EH (cell line): ENCODE data around the gene SAMD9.
"Not testable (repeated sequence)": the region's sequence is repeated elsewhere in the genome, so short reads cannot be mapped to it uniquely, and the experiment has no call there.

ENCODE experiments used
- DNase-seq: peaks from one replicate; pipeline ENCODE4 v3.0.0-alpha.2; 2015; ENCODE audit warnings: low read depth

The SAMD9 gene

GRCh38 chr7:93117852-93118530 lies at the start of gene SAMD9:
SAMD9 (minus strand) TSS chr7:93117979; CDS start chr7:93106097, 11,882 bp downstream.
- peak; percentile 87 for DNase-seq

GRCh38 chr7:93165447-93165846 lies 47.7 kb upstream of the SAMD9 start:
- DNase-seq, result no peak

- no peak for DNase-seq
Observed at GRCh38 chr7:93164766-93165165, 47.0 kb upstream of the SAMD9 start.

- DNase-seq, result peak; percentile 26
Observed at GRCh38 chr7:93161181-93161762, 43.5 kb upstream of the SAMD9 start.

GRCh38 chr7:93160410-93160809 lies 42.6 kb upstream of the SAMD9 start:
- peak; percentile 80 for DNase-seq

GRCh38 chr7:93159490-93159889 lies 41.7 kb upstream of the SAMD9 start:
- DNase-seq, result peak; percentile 79

- peak; percentile 75 for DNase-seq
Observed at GRCh38 chr7:93156884-93157283, 39.1 kb upstream of the SAMD9 start.

- DNase-seq, result peak; percentile 85
Observed at GRCh38 chr7:93150200-93150835, 32.5 kb upstream of the SAMD9 start.

- DNase-seq, result no peak
Observed at GRCh38 chr7:93148727-93149126, 30.9 kb upstream of the SAMD9 start.

GRCh38 chr7:93148144-93148543 lies 30.4 kb upstream of the SAMD9 start, which contains the start of gene SAMD9L:
SAMD9L (minus strand) TSS chr7:93148385; CDS start chr7:93135971, 12,414 bp downstream.
- peak; percentile 35 for DNase-seq

GRCh38 chr7:93147363-93147762 lies 29.6 kb upstream of the SAMD9 start:
- DNase-seq, result peak; percentile 68

GRCh38 chr7:93146472-93147141 lies 28.8 kb upstream of the SAMD9 start:
- no peak for DNase-seq

- DNase-seq, result no peak
Observed at GRCh38 chr7:93146036-93146435, 28.3 kb upstream of the SAMD9 start.

GRCh38 chr7:93145354-93145753 lies 27.6 kb upstream of the SAMD9 start:
- no peak for DNase-seq

GRCh38 chr7:93142127-93142526 lies 24.3 kb upstream of the SAMD9 start:
- peak; percentile 72 for DNase-seq

GRCh38 chr7:93140582-93141191 lies 22.9 kb upstream of the SAMD9 start:
- DNase-seq, result no peak

- DNase-seq, result no peak
Observed at GRCh38 chr7:93138576-93138975, 20.8 kb upstream of the SAMD9 start.

- DNase-seq, result no peak
Observed at GRCh38 chr7:93133005-93133404, 15.2 kb upstream of the SAMD9 start.

- DNase-seq, result no peak
Observed at GRCh38 chr7:93132216-93132615, 14.4 kb upstream of the SAMD9 start.

GRCh38 chr7:93126954-93127353 lies 9.2 kb upstream of the SAMD9 start:
- DNase-seq, result not testable (repeated sequence)

GRCh38 chr7:93123532-93123931 lies 5.8 kb upstream of the SAMD9 start:
- not testable (repeated sequence) for DNase-seq
